ENCODE results near the gene RXYLT1. TPM values are rescaled to one million over a fixed set of nuclear protein-coding genes. Genes with fewer than 3 reads are reported as not detected.
A peak's percentile ranks its signal among the peaks of the same experiment; 100 is the strongest.

The RXYLT1 gene
- total RNA-seq, 3 donors from 2014 or later (not counting 1 experiment from before 2014, with no cell fraction given): 5.8 to 10.6 (median 7.0) TPM

GRCh38 chr12:63814146-63814772 lies 34.5 kb downstream of the RXYLT1 start:
- peaks cover 0 to 2% of the 10 kb centered on the region in 2 donors for H3K9me3 Mint-ChIP-seq
- intact Hi-C loops (cut with micrococcal nuclease): no loop called here
- no peak overlapping the region for H3K4me3 Mint-ChIP-seq
- H3K36me3 Mint-ChIP-seq: no peaks in the 10 kb centered on the region
- 48% methylated on average over 4 of the region's 4 CpGs for WGBS (ENCODE audit: insufficient coverage)
- ATAC-seq: no peak
- peak in 1 of 2 donors; percentile 11 for DNase-seq
- H3K36me3 ChIP-seq (ENCODE audit: control insufficient read depth, insufficient read depth, low read length): no peaks in the 10 kb centered on the region
- peak overlapping the region; percentile 44 for H3K27ac ChIP-seq (ENCODE audit: low read length)
- no peak overlapping the region for H3K4me3 ChIP-seq (ENCODE audit: low read length)
- peaks cover 9% of the 10 kb centered on the region for H3K4me1 ChIP-seq (ENCODE audit: control insufficient read depth, insufficient read depth, low read length)
- H3K9me3 ChIP-seq (ENCODE audit: control insufficient read depth, insufficient read depth, low read length): no peaks in the 10 kb centered on the region
- H3K4me1 Mint-ChIP-seq: no peaks in the 10 kb centered on the region
- TF ChIP-seq CTCF (IDR thresholded peaks at IDR 0.05): no peak
- H3K27me3 Mint-ChIP-seq (ENCODE audit: low read depth in 2 of 2): peaks cover 0 to 2% of the 10 kb centered on the region in 2 donors
- no peaks in the 10 kb centered on the region for H3K27me3 ChIP-seq (ENCODE audit: control insufficient read depth, insufficient read depth, low read length)
- no peak overlapping the region for H3K27ac Mint-ChIP-seq

DNA sequence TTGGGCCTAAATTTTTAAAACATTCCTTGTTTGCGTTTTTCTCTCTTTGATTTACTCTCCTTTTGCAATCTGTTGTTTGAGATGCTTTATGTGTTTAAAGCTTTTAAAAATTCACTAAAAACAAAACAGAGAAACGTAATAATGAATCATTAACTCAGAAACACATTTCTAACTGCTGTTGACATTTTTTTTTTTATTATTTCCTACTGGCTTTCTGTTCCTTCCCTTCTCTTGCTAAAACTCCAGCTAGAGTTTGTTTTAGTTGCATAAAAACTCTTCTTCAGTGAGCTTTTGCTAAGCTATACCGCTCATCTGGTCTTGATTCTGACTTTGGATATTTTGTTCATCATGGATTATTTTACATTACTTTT lies 35.8 kb downstream of the RXYLT1 start:
- TF ChIP-seq CTCF (IDR thresholded peaks at IDR 0.05): no peak
- Mint-ChIP-seq H3K4me1 (no peaks in the 10 kb centered on the region), H3K27ac (no peak overlapping the region), H3K36me3 (no peaks in the 10 kb centered on the region), H3K27me3 (ENCODE audit: low read depth in 2 of 2) (peaks cover 2 to 10% of the 10 kb centered on the region in 2 donors), H3K4me3 (no peak overlapping the region), H3K9me3 (peaks cover 0 to 2% of the 10 kb centered on the region in 2 donors)
- Histone ChIP-seq H3K27me3 (ENCODE audit: control insufficient read depth, insufficient read depth, low read length) (no peaks in the 10 kb centered on the region), H3K4me3 (ENCODE audit: low read length) (no peak overlapping the region), H3K9me3 (ENCODE audit: control insufficient read depth, insufficient read depth, low read length) (no peaks in the 10 kb centered on the region), H3K27ac (ENCODE audit: low read length) (no peak overlapping the region), H3K4me1 (ENCODE audit: control insufficient read depth, insufficient read depth, low read length) (peaks cover 9% of the 10 kb centered on the region), H3K36me3 (ENCODE audit: control insufficient read depth, insufficient read depth, low read length) (no peaks in the 10 kb centered on the region)
- ATAC-seq (no peak), DNase-seq (no peak)
- no CpG with 5 or more reads among the region's 3 CpGs for WGBS (ENCODE audit: insufficient coverage)
- intact Hi-C loops (cut with micrococcal nuclease): no loop called here

GRCh38 chr12:63816031-63816430 lies 36.3 kb downstream of the RXYLT1 start:
- no peak overlapping the region for H3K4me3 ChIP-seq (ENCODE audit: low read length)
- peaks cover 0 to 2% of the 10 kb centered on the region in 2 donors for H3K9me3 Mint-ChIP-seq
- TF ChIP-seq CTCF (IDR thresholded peaks at IDR 0.05): no peak
- no peak for ATAC-seq
- peaks cover 9% of the 10 kb centered on the region for H3K4me1 ChIP-seq (ENCODE audit: control insufficient read depth, insufficient read depth, low read length)
- intact Hi-C loops (cut with micrococcal nuclease): no loop called here
- WGBS (ENCODE audit: insufficient coverage): 57% methylated on average over 6 of the region's 6 CpGs
- H3K4me1 Mint-ChIP-seq: no peaks in the 10 kb centered on the region
- peaks cover 2 to 10% of the 10 kb centered on the region in 2 donors for H3K27me3 Mint-ChIP-seq (ENCODE audit: low read depth in 2 of 2)
- H3K27ac Mint-ChIP-seq: no peak overlapping the region
- no peaks in the 10 kb centered on the region for H3K27me3 ChIP-seq (ENCODE audit: control insufficient read depth, insufficient read depth, low read length)
- H3K36me3 Mint-ChIP-seq: no peaks in the 10 kb centered on the region
- H3K27ac ChIP-seq (ENCODE audit: low read length): no peak overlapping the region
- no peaks in the 10 kb centered on the region for H3K36me3 ChIP-seq (ENCODE audit: control insufficient read depth, insufficient read depth, low read length)
- DNase-seq: no peak
- no peak overlapping the region for H3K4me3 Mint-ChIP-seq
- H3K9me3 ChIP-seq (ENCODE audit: control insufficient read depth, insufficient read depth, low read length): no peaks in the 10 kb centered on the region

DNA sequence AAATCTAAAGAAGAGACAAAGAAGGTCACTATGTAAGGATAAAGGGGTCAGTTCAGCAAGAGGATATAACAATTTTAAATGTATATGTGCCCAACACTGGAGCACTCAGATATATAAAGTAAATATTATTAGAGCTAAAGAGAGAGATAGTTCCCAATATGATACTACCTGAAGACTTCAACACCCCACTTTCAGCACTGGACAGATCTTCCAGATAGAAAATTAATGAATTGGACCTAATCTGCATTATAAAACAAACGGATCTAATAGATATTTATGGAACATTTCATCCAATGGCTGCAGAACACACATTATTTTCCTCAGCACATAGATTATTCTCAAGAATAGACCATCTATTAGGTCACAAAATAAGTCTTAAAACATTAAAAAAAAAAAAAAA lies 40.7 kb downstream of the RXYLT1 start:
- Histone ChIP-seq H3K27me3 (ENCODE audit: control insufficient read depth, insufficient read depth, low read length) (no peaks in the 10 kb centered on the region), H3K9me3 (ENCODE audit: control insufficient read depth, insufficient read depth, low read length) (no peaks in the 10 kb centered on the region), H3K36me3 (ENCODE audit: control insufficient read depth, insufficient read depth, low read length) (no peaks in the 10 kb centered on the region), H3K4me3 (ENCODE audit: low read length) (no peak overlapping the region), H3K4me1 (ENCODE audit: control insufficient read depth, insufficient read depth, low read length) (no peaks in the 10 kb centered on the region), H3K27ac (ENCODE audit: low read length) (no peak overlapping the region)
- Mint-ChIP-seq H3K9me3 (peaks cover 0 to 2% of the 10 kb centered on the region in 2 donors), H3K27me3 (ENCODE audit: low read depth in 2 of 2) (peaks cover 14 to 22% of the 10 kb centered on the region in 2 donors), H3K4me1 (peaks cover 9% of the 10 kb centered on the region in 2 donors), H3K4me3 (no peak overlapping the region), H3K27ac (no peak overlapping the region), H3K36me3 (no peaks in the 10 kb centered on the region)
- ATAC-seq: no peak
- DNase-seq: no peak
- intact Hi-C loops (cut with micrococcal nuclease): no loop called here
- 100% methylated on average over 1 of the region's 1 CpG for WGBS (ENCODE audit: insufficient coverage)
- TF ChIP-seq CTCF (IDR thresholded peaks at IDR 0.05): no peak
